Measurements from ENCODE around the gene KRT9.
"Not testable (repeated sequence)": the region's sequence is repeated elsewhere in the genome, so short reads cannot be mapped to it uniquely, and the experiment has no call there.

KRT9 gene

DNA sequence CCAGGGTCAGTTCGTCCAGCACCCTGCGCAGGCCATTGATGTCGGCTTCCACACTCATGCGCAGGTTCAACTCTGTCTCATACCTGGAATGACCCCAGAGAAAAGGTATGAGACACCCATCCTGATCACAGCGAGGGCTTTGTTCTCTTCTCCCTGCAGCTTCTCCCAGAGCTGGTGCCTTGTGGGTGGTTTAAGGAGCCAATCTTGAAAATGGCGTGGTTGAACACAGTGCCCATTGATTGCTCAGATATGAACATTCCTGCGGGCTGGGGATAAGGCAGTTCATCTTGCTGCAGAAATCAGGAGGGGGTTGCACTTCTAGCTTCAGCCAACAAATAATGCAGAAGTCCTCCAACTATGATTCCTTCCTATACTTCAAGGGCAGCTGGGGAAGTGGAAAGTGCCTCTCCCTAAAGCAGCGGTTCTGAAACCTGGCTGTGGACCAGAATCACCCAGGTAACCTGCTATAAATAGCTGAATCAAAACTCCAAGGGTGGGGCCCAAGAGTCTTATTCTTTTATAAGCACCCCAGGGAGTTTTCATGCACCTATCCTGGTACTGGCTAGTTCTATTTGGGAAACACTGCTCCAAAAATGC is 12.6 kb upstream of the KRT9 start:
- not testable (repeated sequence) for H3K36me3 ChIP-seq (ENCODE audit: control insufficient read depth in 2 of 2, insufficient read depth in 2 of 2, low read length in 2 of 2); H3K9ac ChIP-seq (ENCODE audit: low read length in 2 of 2); H3K4me3 ChIP-seq (ENCODE audit: low read length in 2 of 2); H3K9me3 ChIP-seq (ENCODE audit: control insufficient read depth in 2 of 2, low read length in 2 of 2); H3K27me3 ChIP-seq (ENCODE audit: control insufficient read depth in 1 of 2, insufficient read depth in 2 of 2, low read length in 2 of 2); H3K27ac ChIP-seq (ENCODE audit: low read length); H3K4me1 ChIP-seq (ENCODE audit: control insufficient read depth, insufficient read depth, low read length)

DNA sequence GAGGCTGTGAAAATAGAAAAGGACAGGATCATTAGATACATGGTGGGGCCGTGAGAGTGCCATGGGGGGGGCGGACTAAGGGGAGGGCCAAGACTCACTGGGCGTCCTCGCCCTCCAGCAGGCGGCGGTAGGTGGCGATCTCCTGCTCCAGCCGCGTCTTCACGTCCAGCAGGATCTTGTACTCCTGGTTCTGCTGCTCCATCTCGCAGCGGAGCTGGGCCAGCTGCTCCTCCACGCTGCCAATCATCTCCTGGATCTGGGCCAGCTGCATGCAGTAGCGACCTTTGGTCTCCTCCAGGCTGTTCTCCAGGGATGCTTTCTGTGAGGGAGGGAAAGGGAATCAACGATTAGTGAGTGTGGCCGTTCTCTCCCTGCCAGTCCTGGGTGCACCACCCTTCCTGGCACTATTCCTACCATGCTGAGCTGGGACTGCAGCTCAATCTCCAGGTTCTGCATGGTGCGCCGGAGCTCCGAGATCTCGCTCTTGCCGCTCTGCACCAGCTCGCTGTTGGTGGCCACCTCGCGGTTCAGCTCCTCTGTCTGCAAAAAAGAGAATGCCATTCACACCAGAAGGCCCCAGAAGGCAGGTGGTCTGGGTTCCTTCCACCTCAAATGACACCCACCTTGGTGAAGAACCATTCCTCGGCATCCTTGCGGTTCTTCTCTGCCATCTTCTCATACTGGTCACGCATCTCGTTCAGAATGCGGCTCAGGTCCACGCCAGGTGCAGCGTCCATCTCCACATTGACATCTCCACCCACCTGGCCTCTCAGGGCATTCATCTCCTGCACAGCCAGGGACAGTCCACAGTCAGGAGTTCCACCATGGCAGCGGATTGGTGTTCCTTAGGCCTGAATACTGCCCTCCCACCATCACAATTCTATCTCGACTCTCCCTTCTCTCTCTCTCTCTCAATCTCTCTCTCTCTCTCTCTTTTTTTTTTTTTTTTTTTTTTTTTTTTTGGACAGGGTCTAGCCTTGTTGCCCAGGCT is 11.6 kb upstream of the KRT9 start:
- no peak overlapping the region for H3K9ac ChIP-seq (ENCODE audit: low read length in 2 of 2)
- H3K36me3 ChIP-seq (ENCODE audit: control insufficient read depth in 2 of 2, insufficient read depth in 2 of 2, low read length in 2 of 2) = no peaks in the 10 kb centered on the region
- no peaks in the 10 kb centered on the region for H3K4me1 ChIP-seq (ENCODE audit: control insufficient read depth, insufficient read depth, low read length)
- H3K4me3 ChIP-seq (ENCODE audit: low read length in 2 of 2) = no peak overlapping the region
- H3K9me3 ChIP-seq (ENCODE audit: control insufficient read depth in 2 of 2, low read length in 2 of 2) = no peaks in the 10 kb centered on the region
- H3K27ac ChIP-seq (ENCODE audit: low read length) = no peak overlapping the region
- H3K27me3 ChIP-seq (ENCODE audit: control insufficient read depth in 1 of 2, insufficient read depth in 2 of 2, low read length in 2 of 2) = peaks cover 0 to 3% of the 10 kb centered on the region in 2 donors

DNA sequence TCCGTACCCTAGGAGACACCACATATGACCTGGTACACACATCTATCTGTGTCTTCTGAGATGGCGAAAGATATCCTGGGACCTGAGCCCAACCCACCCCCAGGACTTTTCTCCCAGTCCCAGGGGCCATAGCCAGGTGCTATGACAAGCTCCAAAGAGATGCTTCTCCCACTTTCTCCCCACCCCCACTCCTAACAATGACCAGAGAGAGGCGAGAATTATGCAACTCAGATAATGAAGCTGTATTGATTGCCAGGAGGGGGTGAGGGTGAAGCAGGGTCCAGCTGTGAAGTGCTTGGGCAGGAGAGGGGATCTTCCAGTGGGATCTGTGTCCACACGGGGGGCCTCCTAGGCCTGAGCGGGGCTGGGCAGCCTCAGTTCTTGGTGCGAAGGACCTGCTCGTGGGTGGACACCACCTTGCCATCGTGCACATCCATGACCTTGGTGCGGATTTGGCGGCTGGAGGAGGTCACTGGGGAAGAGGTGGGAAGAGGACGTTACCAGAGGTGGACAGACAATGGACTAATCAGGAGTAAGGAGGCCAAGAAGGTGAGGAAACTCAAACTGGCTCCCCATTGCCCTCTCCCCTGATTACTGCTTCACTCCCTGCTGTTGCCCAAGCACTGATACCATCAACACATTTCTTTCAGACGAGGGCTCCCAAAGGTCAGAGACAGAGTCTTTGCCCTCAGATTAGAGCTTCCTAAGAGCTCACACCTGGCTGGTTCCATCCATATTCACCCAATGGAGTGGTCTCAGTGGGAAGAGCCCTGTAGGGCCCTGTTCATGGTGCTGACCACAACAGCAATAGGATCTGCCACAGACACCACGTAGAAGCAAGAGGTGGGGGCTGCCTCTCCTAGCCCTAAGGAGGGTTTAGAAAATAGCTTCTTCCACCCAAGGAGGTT is 10.5 kb upstream of the KRT9 start:
- H3K4me3 ChIP-seq (ENCODE audit: low read length in 2 of 2); H3K9ac ChIP-seq (ENCODE audit: low read length in 2 of 2); H3K9me3 ChIP-seq (ENCODE audit: control insufficient read depth in 2 of 2, low read length in 2 of 2); H3K27ac ChIP-seq (ENCODE audit: low read length); H3K27me3 ChIP-seq (ENCODE audit: control insufficient read depth in 1 of 2, insufficient read depth in 2 of 2, low read length in 2 of 2); H3K4me1 ChIP-seq (ENCODE audit: control insufficient read depth, insufficient read depth, low read length); H3K36me3 ChIP-seq (ENCODE audit: control insufficient read depth in 2 of 2, insufficient read depth in 2 of 2, low read length in 2 of 2): not testable (repeated sequence)

DNA sequence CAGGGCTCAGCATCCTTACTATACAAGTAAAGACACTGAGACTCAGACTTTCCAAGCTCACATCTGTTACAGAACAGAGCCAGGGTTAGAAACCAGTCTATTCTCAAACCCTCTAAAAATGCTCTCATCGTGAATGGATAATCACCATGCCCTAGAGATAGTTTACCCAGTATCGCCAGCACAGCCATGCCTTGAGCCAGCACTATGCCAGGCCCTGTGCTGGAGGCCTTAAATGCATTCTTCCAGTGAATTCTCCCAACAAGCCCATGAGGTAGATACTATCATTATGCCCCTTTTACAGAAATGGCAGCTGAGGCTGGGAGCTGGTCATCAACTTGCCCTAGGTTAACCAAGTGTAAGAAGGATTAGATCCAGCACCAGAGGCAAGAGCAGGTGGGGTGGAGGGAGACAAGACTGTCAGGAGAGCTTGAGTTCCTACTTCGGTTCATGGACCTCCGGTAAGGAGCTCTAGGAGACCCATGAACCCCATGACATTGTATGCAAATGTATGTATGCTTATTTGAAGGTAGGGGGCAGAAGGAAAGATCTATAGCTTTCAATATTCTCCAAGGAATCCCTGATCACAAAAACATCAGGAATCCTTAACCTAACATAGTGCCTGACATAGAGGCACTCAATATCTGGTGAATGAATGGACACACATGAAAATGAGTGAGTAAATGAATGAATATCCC is 9.7 kb upstream of the KRT9 start:
- Histone ChIP-seq H3K4me1 (ENCODE audit: control insufficient read depth, insufficient read depth, low read length) (no peaks in the 10 kb centered on the region), H3K9ac (ENCODE audit: low read length in 2 of 2) (no peak overlapping the region), H3K4me3 (ENCODE audit: low read length in 2 of 2) (no peak overlapping the region), H3K27me3 (ENCODE audit: control insufficient read depth in 1 of 2, insufficient read depth in 2 of 2, low read length in 2 of 2) (peaks cover 0 to 2% of the 10 kb centered on the region in 2 donors), H3K9me3 (ENCODE audit: control insufficient read depth in 2 of 2, low read length in 2 of 2) (no peaks in the 10 kb centered on the region), H3K36me3 (ENCODE audit: control insufficient read depth in 2 of 2, insufficient read depth in 2 of 2, low read length in 2 of 2) (no peaks in the 10 kb centered on the region), H3K27ac (ENCODE audit: low read length) (no peak overlapping the region)

DNA sequence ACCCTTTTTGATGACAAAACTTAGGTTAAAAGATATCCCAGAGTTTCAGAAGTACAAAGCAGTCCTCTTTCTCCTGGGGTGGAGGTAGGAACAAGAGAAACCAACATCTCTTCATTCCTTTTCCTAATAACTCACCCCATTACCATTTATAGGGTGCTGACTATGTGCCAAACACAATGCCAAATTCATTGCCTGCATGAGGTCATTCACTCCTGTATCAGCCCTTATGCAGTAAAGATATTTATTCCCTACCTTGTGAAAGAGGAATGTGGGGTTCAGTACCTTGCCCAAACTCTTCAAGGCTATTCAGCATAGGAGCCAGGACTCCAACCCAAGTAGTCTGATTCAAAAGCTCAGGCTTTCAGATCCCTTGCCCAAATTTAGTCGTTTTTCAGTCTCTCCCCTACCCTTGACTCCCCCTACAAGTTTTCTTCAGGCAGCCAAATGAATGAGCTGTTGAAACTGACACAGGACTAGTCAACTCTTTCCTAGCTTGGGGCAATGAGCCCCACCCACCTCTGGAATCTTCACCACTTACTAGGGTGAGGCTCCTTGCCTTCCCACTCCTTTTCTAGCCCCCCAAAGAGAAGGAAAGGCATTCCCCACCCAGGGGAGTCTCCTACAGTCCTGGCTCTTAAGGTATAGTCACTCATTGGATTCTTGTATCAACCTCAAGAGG is 9.0 kb upstream of the KRT9 start:
- Histone ChIP-seq H3K9me3 (ENCODE audit: control insufficient read depth in 2 of 2, low read length in 2 of 2) (no peaks in the 10 kb centered on the region), H3K27me3 (ENCODE audit: control insufficient read depth in 1 of 2, insufficient read depth in 2 of 2, low read length in 2 of 2) (peaks cover 0 to 4% of the 10 kb centered on the region in 2 donors), H3K4me3 (ENCODE audit: low read length in 2 of 2) (no peak overlapping the region), H3K36me3 (ENCODE audit: control insufficient read depth in 2 of 2, insufficient read depth in 2 of 2, low read length in 2 of 2) (no peaks in the 10 kb centered on the region), H3K9ac (ENCODE audit: low read length in 2 of 2) (no peak overlapping the region), H3K27ac (ENCODE audit: low read length) (no peak overlapping the region), H3K4me1 (ENCODE audit: control insufficient read depth, insufficient read depth, low read length) (no peaks in the 10 kb centered on the region)

DNA sequence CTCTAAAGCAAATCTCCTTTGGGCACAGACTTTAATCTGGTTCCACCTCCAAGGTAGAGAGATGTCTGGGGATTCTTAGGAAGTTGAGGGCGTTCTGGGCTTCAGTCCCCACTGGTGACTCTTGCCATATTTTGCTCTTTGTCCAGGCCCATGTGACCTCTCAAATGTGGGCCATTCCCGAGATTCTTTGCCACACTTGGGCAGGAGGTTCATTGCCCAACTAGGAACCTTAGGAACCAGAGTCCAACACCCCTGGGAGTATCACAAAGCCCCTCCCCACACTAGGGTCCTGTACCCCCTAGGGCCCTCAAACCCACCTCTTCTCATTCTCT is 8.4 kb upstream of the KRT9 start:
- H3K9me3 ChIP-seq (ENCODE audit: control insufficient read depth in 2 of 2, low read length in 2 of 2) = no peaks in the 10 kb centered on the region
- no peak overlapping the region for H3K4me3 ChIP-seq (ENCODE audit: low read length in 2 of 2)
- no peaks in the 10 kb centered on the region for H3K36me3 ChIP-seq (ENCODE audit: control insufficient read depth in 2 of 2, insufficient read depth in 2 of 2, low read length in 2 of 2)
- H3K4me1 ChIP-seq (ENCODE audit: control insufficient read depth, insufficient read depth, low read length) = no peaks in the 10 kb centered on the region
- H3K27me3 ChIP-seq (ENCODE audit: control insufficient read depth in 1 of 2, insufficient read depth in 2 of 2, low read length in 2 of 2) = peaks cover 0 to 6% of the 10 kb centered on the region in 2 donors
- no peak overlapping the region for H3K27ac ChIP-seq (ENCODE audit: low read length)
- H3K9ac ChIP-seq (ENCODE audit: low read length in 2 of 2) = no peak overlapping the region

DNA sequence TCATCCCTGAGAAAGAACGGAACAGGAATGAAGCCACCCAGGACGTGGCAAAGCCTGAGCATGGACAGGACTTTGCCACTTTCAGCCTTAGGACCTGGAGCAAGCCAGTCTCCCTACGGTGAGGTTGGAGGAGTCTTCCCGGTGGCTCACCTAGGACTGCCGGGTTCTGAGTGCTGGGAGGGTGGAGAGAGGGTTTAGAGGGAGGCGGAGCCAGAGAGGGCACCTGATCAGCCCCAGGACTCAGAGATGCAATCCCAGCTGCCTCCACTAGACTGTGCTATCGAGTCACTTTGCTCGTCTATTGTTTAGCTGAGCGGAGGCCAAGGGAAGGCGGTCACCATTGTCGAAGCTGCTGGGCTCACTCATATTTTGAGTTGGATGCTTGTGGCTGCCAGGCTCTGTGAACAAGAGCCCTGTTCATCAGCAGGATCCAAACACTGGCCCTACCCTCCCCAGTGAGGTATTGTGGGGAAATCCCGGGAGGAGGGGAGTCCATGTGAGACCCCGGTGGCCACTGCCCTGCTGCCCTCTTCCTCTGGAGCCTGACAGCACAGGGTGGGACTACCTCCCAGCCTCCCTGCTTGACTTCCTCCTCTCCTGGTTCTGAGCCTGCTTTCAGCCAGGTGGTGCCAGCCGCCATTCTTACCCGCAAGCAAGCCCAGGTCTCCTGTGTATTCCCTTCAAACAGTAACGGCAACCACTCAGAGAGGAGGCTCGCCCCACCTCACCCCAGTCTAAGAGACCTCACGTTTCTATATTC is 7.8 kb upstream of the KRT9 start:
- Histone ChIP-seq H3K9ac (ENCODE audit: low read length in 2 of 2) (no peak overlapping the region), H3K27ac (ENCODE audit: low read length) (no peak overlapping the region), H3K27me3 (ENCODE audit: control insufficient read depth in 1 of 2, insufficient read depth in 2 of 2, low read length in 2 of 2) (peaks cover 0 to 7% of the 10 kb centered on the region in 2 donors)

DNA sequence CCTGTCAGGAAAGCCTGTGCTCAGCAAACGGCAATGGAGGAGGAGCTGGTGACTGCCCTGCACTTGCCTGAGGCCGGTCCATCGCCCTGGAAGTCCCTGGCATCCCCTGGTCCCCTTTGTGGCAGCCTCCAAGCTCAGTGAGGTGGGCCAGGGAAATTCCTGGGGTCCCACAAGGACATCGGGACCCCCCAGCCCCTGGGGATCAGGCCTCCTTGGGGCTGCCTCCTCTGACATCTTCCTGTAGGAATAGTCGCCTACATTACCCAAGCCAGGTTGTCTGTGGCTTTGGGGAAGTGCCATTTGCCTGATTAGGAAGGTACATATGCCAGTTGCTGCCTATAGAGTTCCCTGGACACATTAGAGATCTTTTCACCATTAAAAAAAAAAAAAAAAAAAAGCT is 7.1 kb upstream of the KRT9 start:
- no peak overlapping the region for H3K27ac ChIP-seq (ENCODE audit: low read length)
- no peaks in the 10 kb centered on the region for H3K4me1 ChIP-seq (ENCODE audit: control insufficient read depth, insufficient read depth, low read length)
- H3K9ac ChIP-seq (ENCODE audit: low read length in 2 of 2) = no peak overlapping the region
- no peaks in the 10 kb centered on the region for H3K36me3 ChIP-seq (ENCODE audit: control insufficient read depth in 2 of 2, insufficient read depth in 2 of 2, low read length in 2 of 2)
- no peaks in the 10 kb centered on the region for H3K9me3 ChIP-seq (ENCODE audit: control insufficient read depth in 2 of 2, low read length in 2 of 2)
- H3K27me3 ChIP-seq (ENCODE audit: control insufficient read depth in 1 of 2, insufficient read depth in 2 of 2, low read length in 2 of 2) = peaks cover 0 to 7% of the 10 kb centered on the region in 2 donors
- H3K4me3 ChIP-seq (ENCODE audit: low read length in 2 of 2) = no peak overlapping the region

More for the DNA sequence above, 7.8 kb upstream of the KRT9 start:
- Histone ChIP-seq H3K4me1 (ENCODE audit: control insufficient read depth, insufficient read depth, low read length) (no peaks in the 10 kb centered on the region), H3K4me3 (ENCODE audit: low read length in 2 of 2) (no peak overlapping the region), H3K9me3 (ENCODE audit: control insufficient read depth in 2 of 2, low read length in 2 of 2) (no peaks in the 10 kb centered on the region), H3K36me3 (ENCODE audit: control insufficient read depth in 2 of 2, insufficient read depth in 2 of 2, low read length in 2 of 2) (no peaks in the 10 kb centered on the region)

DNA sequence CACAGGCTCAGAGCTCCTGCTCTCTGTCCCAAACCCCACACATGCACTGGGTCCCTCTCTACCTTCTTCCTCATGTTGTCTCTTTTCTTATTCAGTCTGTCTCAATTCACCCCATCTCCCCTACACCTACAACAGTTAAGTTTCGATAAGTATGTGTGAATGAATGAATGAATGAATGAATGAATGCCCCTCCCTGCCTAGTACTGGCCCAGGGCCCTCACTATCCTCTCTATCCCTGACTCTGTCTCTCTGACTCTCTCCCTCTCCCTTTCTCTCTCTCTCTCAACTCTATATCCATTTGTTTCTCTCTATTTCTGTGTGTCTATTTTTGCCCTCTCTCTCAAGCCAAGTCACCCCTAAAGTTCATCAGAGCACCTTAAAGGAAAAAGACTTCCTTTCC is 6.7 kb upstream of the KRT9 start:
- H3K4me3 ChIP-seq (ENCODE audit: low read length in 2 of 2) = no peak overlapping the region
- H3K9me3 ChIP-seq (ENCODE audit: control insufficient read depth in 2 of 2, low read length in 2 of 2) = no peaks in the 10 kb centered on the region
- H3K27ac ChIP-seq (ENCODE audit: low read length) = no peak overlapping the region
- no peak overlapping the region for H3K9ac ChIP-seq (ENCODE audit: low read length in 2 of 2)
- no peaks in the 10 kb centered on the region for H3K36me3 ChIP-seq (ENCODE audit: control insufficient read depth in 2 of 2, insufficient read depth in 2 of 2, low read length in 2 of 2)
- no peaks in the 10 kb centered on the region for H3K4me1 ChIP-seq (ENCODE audit: control insufficient read depth, insufficient read depth, low read length)
- peaks cover 0 to 7% of the 10 kb centered on the region in 2 donors for H3K27me3 ChIP-seq (ENCODE audit: control insufficient read depth in 1 of 2, insufficient read depth in 2 of 2, low read length in 2 of 2)
